Psoas muscle (tissue), 8 donors: Measurements from ENCODE around the gene UCK2. TPM values are rescaled to one million over a fixed set of nuclear protein-coding genes. Genes with fewer than 3 reads are reported as not detected.
A peak's percentile ranks its signal among the peaks of the same experiment; 100 is the strongest.

Experiments used
- ATAC-seq, 4 donors: fragments of 200-7000 bp; cut with Tn5 transposase; one replicate each; pipeline ENCODE4 v1.9.1; 2020; ENCODE audit warnings: moderate library complexity in 3 of 4, mild to moderate bottlenecking in 2 of 4
- DNase-seq, 2 donors: peaks; one replicate each; pipeline ENCODE4 v3.0.0-alpha.2; 2020
- H3K27ac ChIP-seq: fragments of 200-600 bp; one replicate; pipeline ENCODE4 v1.8.0; 2022
- H3K27me3 ChIP-seq, 3 donors: fragments of 200-600 bp in 1 of 3; one replicate each; pipeline versions ENCODE4 v1.6.1 to v1.8.0; 2013 to 2022; ENCODE audit warnings: low read length in 2 of 3, mild to moderate bottlenecking in 2 of 3, moderate library complexity in 1 of 3; ENCODE audit not compliant: insufficient read depth in 3 of 3
- H3K36me3 ChIP-seq, 2 donors: fragments of 200-600 bp in 1 of 2; one replicate each; pipeline versions ENCODE4 v1.6.1 to v1.8.0; 2013 to 2022; ENCODE audit warnings: low read depth in 1 of 2, mild to moderate bottlenecking in 1 of 2, moderate library complexity in 1 of 2; ENCODE audit not compliant: insufficient read depth in 1 of 2
- H3K4me1 ChIP-seq: fragments of 200-600 bp; one replicate; pipeline ENCODE4 v1.8.0; 2022
- H3K4me3 ChIP-seq: fragments of 200-600 bp; one replicate; pipeline ENCODE4 v1.8.0; 2022; ENCODE audit warnings: mild to moderate bottlenecking
- H3K9me3 ChIP-seq: fragments of 200-600 bp; one replicate; pipeline ENCODE4 v1.8.0; 2022
- CTCF ChIP-seq: fragments of 200-600 bp; IDR thresholded peaks from one replicate; pipeline ENCODE4 v1.8.0; 2022; ENCODE audit warnings: antibody characterized with exemption
- WGBS, 3 donors: extraction: QIAGEN DNeasy Blood & Tissue Kit; methylation state at CpG; one replicate each; pipeline versions ENCODE4 v1.1.6 to v1.1.7; 2013; 5-methylcytosine and 5-hydroxymethylcytosine counted together
- intact Hi-C, 2 donors: fragments of 100-400 bp; cut with DNase I; formaldehyde crosslinking; loops; one replicate each; pipeline versions ENCODE4 v1.11.0 to v1.14.2; 2022
- polyA plus RNA-seq, 3 donors: library from polyadenylated mRNA; stranded (reverse); fragments of 200-250 nt; gene quantifications; one replicate each; pipeline ENCODE4 v1.2.3, GENCODE V29; 2013
- total RNA-seq, 4 donors: library from RNA; stranded (reverse); fragmentation: NEBNext Ultra II Directional in 2 of 4; extraction: Animal tissue kit (Norgen Biotek cat#: 25700) in 2 of 4; gene quantifications; one replicate each; pipeline versions ENCODE4 v1.2.1 to v1.2.4, GENCODE V29; 2021 to 2023
- donor health status: healthy with polysubstance abuse.
- donor health status: DM: no; HTN: no; CAD: no; lungs with moderate emphysema.
- donor health status: Bipolar disorder and iron deficiency.
- donor health status: healthy.
- donor health status: DM: yes; HTN: yes; CAD: no.
- donor health status: DM: no; HTN: no; CAD: no.
- donor health status: DM: no; HTN: no; CAD: no.
- donor health status: DM: yes; HTN: yes; CAD: no.

Gene UCK2
- total and polyA plus RNA-seq, 7 donors: 14.6 to 273 (median 25.1) TPM

- H3K27ac ChIP-seq: peak overlapping the region; percentile 24
- H3K4me1 ChIP-seq: peaks cover 23% of the 10 kb centered on the region
- H3K36me3 ChIP-seq: no peaks in the 10 kb centered on the region
- no peak overlapping the region for H3K4me3 ChIP-seq
- intact Hi-C loops: no loop called here
- ATAC-seq (peak; percentile 23 to 40 (median 33)), DNase-seq (no peak)
- 38 to 55% (median 40%) methylated on average over 5 of the region's 5 CpGs for WGBS, 3 donors
- no peaks in the 10 kb centered on the region for H3K9me3 ChIP-seq
- no peak for TF ChIP-seq CTCF
- H3K27me3 ChIP-seq: no peaks in the 10 kb centered on the region
Observed at GRCh38 chr1:165884690-165885304, 57.4 kb downstream of the UCK2 start.

- peaks cover 23% of the 10 kb centered on the region for H3K4me1 ChIP-seq
Observed at GRCh38 chr1:165885305-165885694, 57.9 kb downstream of the UCK2 start.

GRCh38 chr1:165886193-165886592, 58.8 kb downstream of the UCK2 start:
- H3K36me3 ChIP-seq: peaks cover 0 to 9% of the 10 kb centered on the region in 2 donors
- H3K4me3 ChIP-seq: no peak overlapping the region
- no peak for ATAC-seq
- H3K27me3 ChIP-seq: no peaks in the 10 kb centered on the region
- intact Hi-C loops: no loop called here
- DNase-seq: no peak
- H3K4me1 ChIP-seq: peaks cover 23% of the 10 kb centered on the region
- no peaks in the 10 kb centered on the region for H3K9me3 ChIP-seq
- no peak for TF ChIP-seq CTCF
- no peak overlapping the region for H3K27ac ChIP-seq
- WGBS, 3 donors: 92 to 93% (median 93%) methylated on average over 2 of the region's 2 CpGs

More at GRCh38 chr1:165885305-165885694, 57.9 kb downstream of the UCK2 start:
- H3K27me3 ChIP-seq: no peaks in the 10 kb centered on the region
- no peaks in the 10 kb centered on the region for H3K9me3 ChIP-seq
- WGBS, 3 donors: 89 to 92% (median 91%) methylated on average over 3 of the region's 3 CpGs
- no peak overlapping the region for H3K27ac ChIP-seq
- DNase-seq (no peak), ATAC-seq (no peak)
- H3K36me3 ChIP-seq: no peaks in the 10 kb centered on the region
- intact Hi-C loops: no loop called here
- no peak overlapping the region for H3K4me3 ChIP-seq
- no peak for TF ChIP-seq CTCF

GRCh38 chr1:165886983-165887382, 59.6 kb downstream of the UCK2 start:
- H3K4me1 ChIP-seq: peaks cover 23% of the 10 kb centered on the region
- intact Hi-C loops: no loop called here
- H3K27me3 ChIP-seq: no peaks in the 10 kb centered on the region
- 88 to 97% (median 94%) methylated on average over 2 of the region's 2 CpGs for WGBS, 3 donors
- no peaks in the 10 kb centered on the region for H3K9me3 ChIP-seq
- DNase-seq (no peak), ATAC-seq (no peak)
- no peak for TF ChIP-seq CTCF
- H3K4me3 ChIP-seq: no peak overlapping the region
- peaks cover 3 to 17% of the 10 kb centered on the region in 2 donors for H3K36me3 ChIP-seq
- no peak overlapping the region for H3K27ac ChIP-seq
